WERI-Rb-1 (cell line): ENCODE data around the gene MAML3.
A peak's percentile ranks its signal among the peaks of the same experiment; 100 is the strongest.

Experiments used
- DNase-seq: peaks from one replicate; pipeline ENCODE4 v3.0.0-alpha.2; 2020
- H3K27ac ChIP-seq: fragments of 250-450 bp; sonication (Bioruptor Pico); 2 replicates; pipeline ENCODE4 v1.5.1; 2020; ENCODE audit warnings: mild to moderate bottlenecking, moderate library complexity
- H3K27me3 ChIP-seq: fragments of 250-450 bp; sonication (Bioruptor Pico); 2 replicates; pipeline ENCODE4 v1.5.1; 2021; ENCODE audit warnings: mild to moderate bottlenecking, low read depth, moderate library complexity; ENCODE audit not compliant: insufficient read depth, severe bottlenecking
- H3K36me3 ChIP-seq: fragments of 250-450 bp; sonication (Bioruptor Pico); 2 replicates; pipeline ENCODE4 v1.5.1; 2020; ENCODE audit warnings: mild to moderate bottlenecking, moderate library complexity
- H3K4me3 ChIP-seq: 2 replicates; pipeline ENCODE4 v1.5.1; 2011; ENCODE audit warnings: low read depth, mild to moderate bottlenecking, control low read depth, low read length
- H3K9me3 ChIP-seq: fragments of 250-450 bp; sonication (Bioruptor Pico); 2 replicates; pipeline ENCODE4 v1.5.1; 2021; ENCODE audit warnings: mild to moderate bottlenecking, moderate library complexity; ENCODE audit not compliant: severe bottlenecking
- CTCF ChIP-seq: IDR thresholded peaks from 2 replicates; pipeline ENCODE4 v1.5.1; 2011; ENCODE audit warnings: low read depth, mild to moderate bottlenecking, control low read depth, inconsistent platforms, low read length

The MAML3 gene

GRCh38 chr4:139865537-139865936, 288.4 kb downstream of the MAML3 start:
- Histone ChIP-seq H3K4me3 (no peak overlapping the region), H3K27ac (no peak overlapping the region), H3K36me3 (no peaks in the 10 kb centered on the region), H3K9me3 (no peaks in the 10 kb centered on the region), H3K27me3 (no peaks in the 10 kb centered on the region)
- TF ChIP-seq CTCF: no peak
- no peak for DNase-seq

- DNase-seq: no peak
- H3K9me3 ChIP-seq: no peaks in the 10 kb centered on the region
These were observed 290.5 kb downstream of the MAML3 start for GRCh38 chr4:139863531-139863930.

GRCh38 chr4:139861471-139861870, 292.5 kb downstream of the MAML3 start:
- no peak overlapping the region for H3K4me3 ChIP-seq
- DNase-seq: peak; percentile 70
- H3K9me3 ChIP-seq: no peaks in the 10 kb centered on the region
- no peak overlapping the region for H3K27ac ChIP-seq
- peak; percentile 60 for TF ChIP-seq CTCF
- no peaks in the 10 kb centered on the region for H3K36me3 ChIP-seq
- no peaks in the 10 kb centered on the region for H3K27me3 ChIP-seq

More at GRCh38 chr4:139863531-139863930, 290.5 kb downstream of the MAML3 start:
- no peak overlapping the region for H3K4me3 ChIP-seq
- no peaks in the 10 kb centered on the region for H3K27me3 ChIP-seq
- H3K36me3 ChIP-seq: no peaks in the 10 kb centered on the region
- no peak for TF ChIP-seq CTCF
- H3K27ac ChIP-seq: no peak overlapping the region

GRCh38 chr4:139860435-139861024, 293.5 kb downstream of the MAML3 start:
- Histone ChIP-seq H3K27ac (no peak overlapping the region), H3K4me3 (no peak overlapping the region), H3K36me3 (no peaks in the 10 kb centered on the region), H3K9me3 (no peaks in the 10 kb centered on the region), H3K27me3 (no peaks in the 10 kb centered on the region)
- no peak for TF ChIP-seq CTCF
- no peak for DNase-seq

- Histone ChIP-seq H3K27me3 (no peaks in the 10 kb centered on the region), H3K9me3 (no peaks in the 10 kb centered on the region), H3K36me3 (no peaks in the 10 kb centered on the region), H3K27ac (no peak overlapping the region), H3K4me3 (no peak overlapping the region)
- TF ChIP-seq CTCF: no peak
- DNase-seq: no peak
These were observed 294.1 kb downstream of the MAML3 start for GRCh38 chr4:139859876-139860275.
